ENCODE measurements around the gene ATAD1. TPM values are rescaled to one million over a fixed set of nuclear protein-coding genes. Genes with fewer than 3 reads are reported as not detected.

Gene ATAD1
- total and polyA plus RNA-seq, 9 of the 15 experiments (the other 6 are each of a cell fraction or from before 2014, with no cell fraction given): 11.3 to 33.8 (median 27.3) TPM

GRCh38 chr10:87750817-87751216 lies 67.2 kb downstream of the ATAD1 start:
- intact Hi-C loops (cut with micrococcal nuclease): no loop called here
- in situ Hi-C loops (cut with MboI): no loop called here
- ChIA-PET CTCF (ENCODE audit: low intra/inter-chr PET ratio) (no interaction called here), POLR2A (interaction anchor here (1.4 kb wide), 1 partner anchor 25 kb away, joined by 5 read pairs; no protein-coding TSS in a partner anchor)
- DNase-seq (ENCODE audit: extremely low read depth in 1 of 4, low spot score in 3 of 4) (no peak), ATAC-seq (0 out of 3 replicates have a peak, but pooled peaks have one; percentile 39), FAIRE-seq (no peak)
- no peaks in the 10 kb centered on the region for H3K9me1 ChIP-seq (ENCODE audit: control insufficient read depth, insufficient read depth, low read length)
- H2AFZ ChIP-seq (ENCODE audit: low read depth, low read length): no peak overlapping the region
- H3K27ac ChIP-seq (ENCODE audit: extremely low read depth, low read depth, low read length): no peak overlapping the region
- no peaks in the 10 kb centered on the region for H3K9me3 ChIP-seq (replicated peaks; ENCODE audit: control insufficient read depth, insufficient read depth, low read depth, low read length)
- BruUV-seq (replicated peaks): no TSS peak
- H3K27me3 ChIP-seq (ENCODE audit: control insufficient read depth in 2 of 2, insufficient read depth in 2 of 2, low read length in 2 of 2): no peaks in the 10 kb centered on the region
- no peak overlapping the region for H3K4me2 ChIP-seq (ENCODE audit: insufficient read depth, low read length)
- H3K4me1 ChIP-seq (replicated peaks in 1 of 2; ENCODE audit: control insufficient read depth in 2 of 2, insufficient read depth in 2 of 2, low read length in 2 of 2): no peaks in the 10 kb centered on the region
- no peaks in the 10 kb centered on the region for H4K20me1 ChIP-seq (replicated peaks; ENCODE audit: control insufficient read depth, insufficient read depth, low read length)
- H3K4me3 ChIP-seq: no peak overlapping the region
- H3K36me3 ChIP-seq (ENCODE audit: control insufficient read depth, insufficient read depth, low read length): peaks cover 25% of the 10 kb centered on the region
- H3K79me2 ChIP-seq (ENCODE audit: control insufficient read depth, insufficient read depth, low read length): no peaks in the 10 kb centered on the region
- no peak for TF ChIP-seq ARID3B (CRISPR knock-in tag; IDR thresholded peaks at IDR 0.05; ENCODE audit: borderline replicate concordance)
- TF ChIP-seq, protein P1, sequence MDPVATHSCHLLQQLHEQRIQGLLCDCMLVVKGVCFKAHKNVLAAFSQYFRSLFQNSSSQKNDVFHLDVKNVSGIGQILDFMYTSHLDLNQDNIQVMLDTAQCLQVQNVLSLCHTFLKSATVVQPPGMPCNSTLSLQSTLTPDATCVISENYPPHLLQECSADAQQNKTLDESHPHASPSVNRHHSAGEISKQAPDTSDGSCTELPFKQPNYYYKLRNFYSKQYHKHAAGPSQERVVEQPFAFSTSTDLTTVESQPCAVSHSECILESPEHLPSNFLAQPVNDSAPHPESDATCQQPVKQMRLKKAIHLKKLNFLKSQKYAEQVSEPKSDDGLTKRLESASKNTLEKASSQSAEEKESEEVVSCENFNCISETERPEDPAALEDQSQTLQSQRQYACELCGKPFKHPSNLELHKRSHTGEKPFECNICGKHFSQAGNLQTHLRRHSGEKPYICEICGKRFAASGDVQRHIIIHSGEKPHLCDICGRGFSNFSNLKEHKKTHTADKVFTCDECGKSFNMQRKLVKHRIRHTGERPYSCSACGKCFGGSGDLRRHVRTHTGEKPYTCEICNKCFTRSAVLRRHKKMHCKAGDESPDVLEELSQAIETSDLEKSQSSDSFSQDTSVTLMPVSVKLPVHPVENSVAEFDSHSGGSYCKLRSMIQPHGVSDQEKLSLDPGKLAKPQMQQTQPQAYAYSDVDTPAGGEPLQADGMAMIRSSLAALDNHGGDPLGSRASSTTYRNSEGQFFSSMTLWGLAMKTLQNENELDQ (CRISPR knock-in tag; IDR thresholded peaks at IDR 0.05; ENCODE audit: borderline replicate concordance): no peak
- TF ChIP-seq EHMT2 (IDR thresholded peaks at IDR 0.05): no peak
- TF ChIP-seq MTF1 (CRISPR knock-in tag; IDR thresholded peaks at IDR 0.05; ENCODE audit: borderline replicate concordance): no peak
- TF ChIP-seq RFX7 (CRISPR knock-in tag; IDR thresholded peaks at IDR 0.05): no peak
- TF ChIP-seq SMAD3 (CRISPR knock-in tag; conservative IDR thresholded peaks at IDR 0.05): no peak
- TF ChIP-seq NFE2 (IDR thresholded peaks at IDR 0.05; ENCODE audit: low read depth): no peak
- TF ChIP-seq PTBP1 (IDR thresholded peaks at IDR 0.05; ENCODE audit: low read depth, low read length): no peak
- TF ChIP-seq HLTF (IDR thresholded peaks at IDR 0.05): no peak
- H3K9ac ChIP-seq (ENCODE audit: insufficient read depth in 1 of 2, low read depth in 2 of 2, low read length in 2 of 2): no peak overlapping the region
